Erythroblast (primary cell): ENCODE measurements around the gene GOLGA1.

Experiments
- GATA1 ChIP-seq: IDR thresholded peaks from 2 replicates; pipeline ENCODE4 v1.6.1; 2011; ENCODE audit warnings: low read depth, mild to moderate bottlenecking, control low read depth, low read length, moderate library complexity
- POLR2A ChIP-seq: IDR thresholded peaks from 2 replicates; pipeline ENCODE4 v1.6.1; 2011; ENCODE audit warnings: mild to moderate bottlenecking, low read length

GRCh38 chr9:124969401-124969800, 28.5 kb upstream of the GOLGA1 start:
- no peak for TF ChIP-seq POLR2A
- TF ChIP-seq GATA1 = no peak
